Measurements from ENCODE around the gene ZNF212. TPM values are rescaled to one million over a fixed set of nuclear protein-coding genes. Genes with fewer than 3 reads are reported as not detected.

Gene ZNF212
- polyA plus RNA-seq, 1 of the 3 experiments (the other 2 are of a cell fraction), result 11.5 TPM

DNA sequence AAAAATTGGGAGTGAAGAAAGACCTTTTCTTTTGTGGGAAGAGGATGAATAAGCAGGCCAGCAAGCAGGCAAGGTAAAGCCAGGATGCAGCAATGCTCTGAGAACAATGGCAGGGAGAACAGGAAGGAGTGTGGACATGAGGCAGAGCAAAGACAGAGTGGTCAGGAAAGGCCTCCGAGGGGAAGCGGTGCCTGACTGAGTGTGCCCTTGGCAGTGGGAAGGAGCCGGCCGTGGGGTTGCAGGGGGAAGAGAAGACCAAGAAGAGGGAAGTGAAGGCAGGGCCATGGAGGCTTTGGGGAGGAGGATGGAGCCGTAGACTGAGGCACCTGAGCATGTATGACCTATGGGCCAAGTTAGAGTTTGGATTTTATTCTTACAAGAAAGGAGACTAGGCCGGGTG is 21.9 kb upstream of the ZNF212 start:
- POLR2A ChIA-PET, result no interaction called here
- CTCF ChIA-PET, result no interaction called here

More for the DNA sequence above, 21.9 kb upstream of the ZNF212 start:
- WGBS (ENCODE audit: low lambda C conversion rate), result 96% methylated on average over 6 of the region's 6 CpGs
- Histone ChIP-seq H3K9me3 (no peaks in the 10 kb centered on the region), H3K4me1 (ENCODE audit: control insufficient read depth in 1 of 2, insufficient read depth in 2 of 2, low read depth in 1 of 2, low read length in 1 of 2) (no peaks in the 10 kb centered on the region), H2AFZ (ENCODE audit: low read depth) (no peak overlapping the region), H3F3A (replicated peaks; ENCODE audit: insufficient read depth) (no peaks in the 10 kb centered on the region), H3K27me3 (ENCODE audit: insufficient read depth) (no peaks in the 10 kb centered on the region), H3K9me2 (no peaks in the 10 kb centered on the region), H3K27ac (ENCODE audit: low read depth in 2 of 2, low read length in 1 of 2) (no peak overlapping the region), H3K9ac (no peak overlapping the region), H4K20me1 (ENCODE audit: insufficient read depth) (no peaks in the 10 kb centered on the region), H3K79me2 (ENCODE audit: insufficient read depth) (no peaks in the 10 kb centered on the region; the same call in 1 of the 2 replicates), H3K36me3 (replicated peaks in 1 of 2; ENCODE audit: control insufficient read depth in 1 of 2, insufficient read depth in 2 of 2, low read length in 1 of 2) (peaks cover 63 to 68% of the 10 kb centered on the region in 2 experiments), H3K4me2 (no peak overlapping the region), H3K4me3 (ENCODE audit: low read depth in 2 of 2, low read length in 1 of 2) (no peak overlapping the region)
- TF ChIP-seq SMC3 (IDR thresholded peaks at IDR 0.05; ENCODE audit: low read depth, low read length) (no peak), RFX5 (IDR thresholded peaks at IDR 0.05; ENCODE audit: low read length) (no peak), PBX3 (IDR thresholded peaks at IDR 0.05) (no peak), RCOR1 (IDR thresholded peaks at IDR 0.05; ENCODE audit: low read length) (no peak), EZH2phosphoT487 (IDR thresholded peaks at IDR 0.05; ENCODE audit: borderline replicate concordance, low read depth) (no peak), FOSL2 (IDR thresholded peaks at IDR 0.05; ENCODE audit: borderline replicate concordance, low read depth) (no peak), TAF1 (IDR thresholded peaks at IDR 0.05; ENCODE audit: borderline replicate concordance, low read depth, low read length) (no peak), NRF1 (IDR thresholded peaks at IDR 0.05; ENCODE audit: low read depth, low read length) (no peak), YY1 (IDR thresholded peaks at IDR 0.05; ENCODE audit: low read depth) (no peak), NFIC (IDR thresholded peaks at IDR 0.05; ENCODE audit: borderline replicate concordance) (no peak), IRF3 (IDR thresholded peaks at IDR 0.05; ENCODE audit: low read depth, low read length) (no peak), MEF2A (IDR thresholded peaks at IDR 0.05; ENCODE audit: borderline replicate concordance, low read depth) (no peak), POLR2AphosphoS5 (IDR thresholded peaks at IDR 0.05; ENCODE audit: low read depth, low read length) (no peak), ELF1 (IDR thresholded peaks at IDR 0.05) (no peak)
- TF ChIP-seq, protein P1, sequence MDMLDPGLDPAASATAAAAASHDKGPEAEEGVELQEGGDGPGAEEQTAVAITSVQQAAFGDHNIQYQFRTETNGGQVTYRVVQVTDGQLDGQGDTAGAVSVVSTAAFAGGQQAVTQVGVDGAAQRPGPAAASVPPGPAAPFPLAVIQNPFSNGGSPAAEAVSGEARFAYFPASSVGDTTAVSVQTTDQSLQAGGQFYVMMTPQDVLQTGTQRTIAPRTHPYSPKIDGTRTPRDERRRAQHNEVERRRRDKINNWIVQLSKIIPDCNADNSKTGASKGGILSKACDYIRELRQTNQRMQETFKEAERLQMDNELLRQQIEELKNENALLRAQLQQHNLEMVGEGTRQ (IDR thresholded peaks at IDR 0.05; ENCODE audit: borderline replicate concordance, low read depth, low read length), result no peak
- DNase-seq, result no peak

Data from SK-N-SH (cell line).